Measurements from ENCODE around the gene FASTK. TPM values are rescaled to one million over a fixed set of nuclear protein-coding genes. Genes with fewer than 3 reads are reported as not detected.

Gene FASTK
- total RNA-seq, 1 experiment from 2014 or later = 86.4 TPM

DNA sequence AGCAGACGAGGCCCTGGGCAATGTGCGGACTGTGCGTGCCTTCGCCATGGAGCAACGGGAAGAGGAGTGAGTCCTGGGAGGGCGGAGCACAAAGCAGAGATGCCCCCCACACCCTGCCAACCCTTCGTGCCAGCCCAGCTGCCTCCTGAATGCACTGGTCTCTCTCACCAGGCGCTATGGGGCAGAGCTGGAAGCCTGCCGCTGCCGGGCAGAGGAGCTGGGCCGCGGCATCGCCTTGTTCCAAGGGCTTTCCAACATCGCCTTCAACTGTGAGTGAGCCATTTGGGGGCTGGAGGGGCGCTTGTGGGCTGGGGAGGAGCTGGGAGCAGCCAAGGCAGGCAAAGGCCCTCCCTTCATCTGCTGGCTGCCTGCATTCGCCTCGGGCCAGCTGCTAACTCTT is 44.7 kb downstream of the FASTK start:
- H3K9me2 ChIP-seq (ENCODE audit: insufficient read depth) = no peaks in the 10 kb centered on the region
- no peaks in the 10 kb centered on the region for H3K27me3 ChIP-seq (ENCODE audit: insufficient read depth, low read length)
- peaks cover 3 to 10% of the 10 kb centered on the region in 2 experiments; a peak in 2 of 4 replicates for H3K36me3 ChIP-seq (ENCODE audit: control insufficient read depth in 1 of 2, insufficient read depth in 2 of 2, low read length in 2 of 2)
- RAD21 ChIA-PET (ENCODE audit: low non-redundant PET in 1 of 2, low total read pairs in 2 of 2, uncharacterized antibody in 2 of 2, unreplicated experiment in 2 of 2) = no interaction called here
- BruUV-seq (replicated peaks) = no TSS peak
- no peak overlapping the region for H2AFZ ChIP-seq (ENCODE audit: low read depth, low read length, poor library complexity, severe bottlenecking)
- CTCF ChIA-PET = no interaction called here
- H3K4me2 ChIP-seq (ENCODE audit: low read length) = no peak overlapping the region
- TF ChIP-seq SRF (IDR thresholded peaks at IDR 0.05; ENCODE audit: low read depth) (no peak), POLR2AphosphoS5 (IDR thresholded peaks at IDR 0.05; ENCODE audit: low read depth, low read length) (no peak)
- peaks cover 16 to 23% of the 10 kb centered on the region in 2 experiments for H3K4me1 ChIP-seq (ENCODE audit: control insufficient read depth in 1 of 2, insufficient read depth in 2 of 2, low read length in 2 of 2)
- no peak overlapping the region for H3K9ac ChIP-seq (ENCODE audit: low read length)
- ATAC-seq = no peak
- no peaks in the 10 kb centered on the region for H3K9me3 ChIP-seq (ENCODE audit: control insufficient read depth in 1 of 2, insufficient read depth in 1 of 2, low read depth in 1 of 2, low read length in 2 of 2)
- no peaks in the 10 kb centered on the region for H3K79me2 ChIP-seq (ENCODE audit: insufficient read depth, low read length)
- no peak overlapping the region for H3K4me3 ChIP-seq (replicated peaks in 1 of 2; ENCODE audit: low read depth in 1 of 2, low read length in 2 of 2)
- POLR2A ChIA-PET = no interaction called here
- intact Hi-C loops (cut with micrococcal nuclease) = no loop called here
- H4K20me1 ChIP-seq (ENCODE audit: insufficient read depth) = no peaks in the 10 kb centered on the region
- H3K27ac ChIP-seq (ENCODE audit: low read depth, low read length) = no peak overlapping the region
- DNase-seq (ENCODE audit: low read depth, low spot score) = no peak

DNA sequence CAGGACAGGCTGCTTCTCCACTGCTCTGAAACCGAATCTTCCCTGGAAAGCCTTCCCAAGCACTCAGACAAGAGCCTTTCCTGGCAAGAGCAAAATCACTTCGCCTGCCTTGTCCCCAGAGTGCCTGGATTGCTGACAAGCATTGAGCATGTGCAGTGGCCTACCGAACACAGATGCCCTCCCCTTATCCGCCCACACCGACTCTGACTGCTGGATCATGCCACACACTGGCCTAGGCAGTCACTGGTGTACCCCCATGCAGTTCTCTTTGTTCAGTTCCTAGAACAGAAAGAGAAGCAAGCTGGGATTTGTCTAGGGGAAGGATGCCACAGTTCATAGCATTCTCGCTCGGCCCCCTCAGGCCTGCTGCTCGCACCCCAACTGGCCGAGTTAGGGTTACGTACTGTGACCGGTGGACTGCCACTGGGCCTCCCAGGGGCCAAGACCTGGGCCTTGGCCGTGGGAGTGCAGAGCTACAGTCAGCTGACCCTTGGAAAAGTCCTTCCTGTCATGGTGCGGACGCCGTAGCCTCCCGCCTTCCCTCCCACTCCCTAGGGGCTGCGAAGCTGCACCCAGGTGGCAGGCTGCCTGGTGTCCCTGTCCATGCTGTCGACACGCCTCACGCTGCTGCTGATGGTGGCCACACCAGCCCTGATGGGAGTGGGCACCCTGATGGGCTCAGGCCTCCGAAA is 45.4 kb downstream of the FASTK start:
- Histone ChIP-seq H3K9ac (ENCODE audit: low read length) (no peak overlapping the region), H3K36me3 (ENCODE audit: control insufficient read depth in 1 of 2, insufficient read depth in 2 of 2, low read length in 2 of 2) (peaks cover 3 to 10% of the 10 kb centered on the region in 2 experiments; a peak in 2 of 4 replicates), H3K4me2 (ENCODE audit: low read length) (no peak overlapping the region), H3K79me2 (ENCODE audit: insufficient read depth, low read length) (no peaks in the 10 kb centered on the region), H4K20me1 (ENCODE audit: insufficient read depth) (no peaks in the 10 kb centered on the region), H3K9me2 (ENCODE audit: insufficient read depth) (no peaks in the 10 kb centered on the region), H2AFZ (ENCODE audit: low read depth, low read length, poor library complexity, severe bottlenecking) (no peak overlapping the region), H3K9me3 (ENCODE audit: control insufficient read depth in 1 of 2, insufficient read depth in 1 of 2, low read depth in 1 of 2, low read length in 2 of 2) (no peaks in the 10 kb centered on the region), H3K4me1 (ENCODE audit: control insufficient read depth in 1 of 2, insufficient read depth in 2 of 2, low read length in 2 of 2) (peaks cover 16 to 23% of the 10 kb centered on the region in 2 experiments), H3K27me3 (ENCODE audit: insufficient read depth, low read length) (no peaks in the 10 kb centered on the region), H3K4me3 (replicated peaks in 1 of 2; ENCODE audit: low read depth in 1 of 2, low read length in 2 of 2) (no peak overlapping the region), H3K27ac (ENCODE audit: low read depth, low read length) (no peak overlapping the region)
- TF ChIP-seq EZH2 (IDR thresholded peaks at IDR 0.05) (no peak), EZH2phosphoT487 (IDR thresholded peaks at IDR 0.05; ENCODE audit: borderline replicate concordance) (no peak), ZBTB33 (IDR thresholded peaks at IDR 0.05; ENCODE audit: extremely low read depth, insufficient replicate concordance, low read length) (no peak), YY1 (IDR thresholded peaks at IDR 0.05; ENCODE audit: extremely low read depth, insufficient replicate concordance, low read depth, low read length) (no peak), TCF7L2 (IDR thresholded peaks at IDR 0.05; ENCODE audit: borderline replicate concordance, extremely low read depth, insufficient read depth, insufficient read length) (no peak), JUND (IDR thresholded peaks at IDR 0.05) (no peak), ZNF274 (IDR thresholded peaks at IDR 0.05; ENCODE audit: low read depth, low read length) (no peak), POLR2AphosphoS5 (IDR thresholded peaks at IDR 0.05; ENCODE audit: low read depth, low read length) (no peak), FOSL1 (IDR thresholded peaks at IDR 0.05; ENCODE audit: low read depth) (no peak), SP1 (IDR thresholded peaks at IDR 0.05; ENCODE audit: low read depth) (no peak), CEBPB (IDR thresholded peaks at IDR 0.05; ENCODE audit: low read depth) (no peak), SIN3A (IDR thresholded peaks at IDR 0.05; ENCODE audit: low read depth) (no peak), EGR1 (IDR thresholded peaks at IDR 0.05; ENCODE audit: low read depth) (no peak), POLR2A (IDR thresholded peaks at IDR 0.05; ENCODE audit: borderline replicate concordance, extremely low read depth, insufficient read depth, insufficient read length) (no peak)
- TF ChIP-seq, protein P1, sequence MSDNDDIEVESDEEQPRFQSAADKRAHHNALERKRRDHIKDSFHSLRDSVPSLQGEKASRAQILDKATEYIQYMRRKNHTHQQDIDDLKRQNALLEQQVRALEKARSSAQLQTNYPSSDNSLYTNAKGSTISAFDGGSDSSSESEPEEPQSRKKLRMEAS (IDR thresholded peaks at IDR 0.05) = no peak
- TF ChIP-seq, protein P2, sequence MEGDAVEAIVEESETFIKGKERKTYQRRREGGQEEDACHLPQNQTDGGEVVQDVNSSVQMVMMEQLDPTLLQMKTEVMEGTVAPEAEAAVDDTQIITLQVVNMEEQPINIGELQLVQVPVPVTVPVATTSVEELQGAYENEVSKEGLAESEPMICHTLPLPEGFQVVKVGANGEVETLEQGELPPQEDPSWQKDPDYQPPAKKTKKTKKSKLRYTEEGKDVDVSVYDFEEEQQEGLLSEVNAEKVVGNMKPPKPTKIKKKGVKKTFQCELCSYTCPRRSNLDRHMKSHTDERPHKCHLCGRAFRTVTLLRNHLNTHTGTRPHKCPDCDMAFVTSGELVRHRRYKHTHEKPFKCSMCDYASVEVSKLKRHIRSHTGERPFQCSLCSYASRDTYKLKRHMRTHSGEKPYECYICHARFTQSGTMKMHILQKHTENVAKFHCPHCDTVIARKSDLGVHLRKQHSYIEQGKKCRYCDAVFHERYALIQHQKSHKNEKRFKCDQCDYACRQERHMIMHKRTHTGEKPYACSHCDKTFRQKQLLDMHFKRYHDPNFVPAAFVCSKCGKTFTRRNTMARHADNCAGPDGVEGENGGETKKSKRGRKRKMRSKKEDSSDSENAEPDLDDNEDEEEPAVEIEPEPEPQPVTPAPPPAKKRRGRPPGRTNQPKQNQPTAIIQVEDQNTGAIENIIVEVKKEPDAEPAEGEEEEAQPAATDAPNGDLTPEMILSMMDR (IDR thresholded peaks at IDR 0.05 in 2 of 3, conservative IDR thresholded peaks at IDR 0.05 in 1 of 3; ENCODE audit: borderline replicate concordance in 1 of 3, insufficient read depth in 1 of 3, low read depth in 2 of 3, low read length in 2 of 3) = no peak
- DNase-seq (ENCODE audit: low read depth, low spot score) = no peak
- intact Hi-C loops (cut with micrococcal nuclease) = no loop called here
- no TSS peak for BruUV-seq (replicated peaks)
- POLR2A ChIA-PET = no interaction called here
- ATAC-seq = no peak
- RAD21 ChIA-PET (ENCODE audit: low non-redundant PET in 1 of 2, low total read pairs in 2 of 2, uncharacterized antibody in 2 of 2, unreplicated experiment in 2 of 2) = no interaction called here
- CTCF ChIA-PET = no interaction called here

Data from HCT116 (cell line).